ENCODE measurements around the gene SFT2D1. TPM values are rescaled to one million over a fixed set of nuclear protein-coding genes. Genes with fewer than 3 reads are reported as not detected.

The SFT2D1 gene
- total RNA-seq, 1 experiment from 2014 or later: 39.5 TPM

GRCh38 chr6:166381381-166381732 is 39.0 kb upstream of the SFT2D1 start:
- Mint-ChIP-seq H3K4me1 (ENCODE audit: insufficient read depth, unreplicated experiment) (no peaks in the 10 kb centered on the region), H3K4me3 (ENCODE audit: unreplicated experiment) (peak overlapping the region; percentile 85), H3K27me3 (ENCODE audit: insufficient read depth, unreplicated experiment) (no peaks in the 10 kb centered on the region), H3K9me3 (ENCODE audit: unreplicated experiment) (no peaks in the 10 kb centered on the region), H3K27ac (ENCODE audit: low read depth, unreplicated experiment) (peak overlapping the region; percentile 74), H3K36me3 (ENCODE audit: insufficient read depth, unreplicated experiment) (no peaks in the 10 kb centered on the region)
- TF ChIP-seq, protein P1, sequence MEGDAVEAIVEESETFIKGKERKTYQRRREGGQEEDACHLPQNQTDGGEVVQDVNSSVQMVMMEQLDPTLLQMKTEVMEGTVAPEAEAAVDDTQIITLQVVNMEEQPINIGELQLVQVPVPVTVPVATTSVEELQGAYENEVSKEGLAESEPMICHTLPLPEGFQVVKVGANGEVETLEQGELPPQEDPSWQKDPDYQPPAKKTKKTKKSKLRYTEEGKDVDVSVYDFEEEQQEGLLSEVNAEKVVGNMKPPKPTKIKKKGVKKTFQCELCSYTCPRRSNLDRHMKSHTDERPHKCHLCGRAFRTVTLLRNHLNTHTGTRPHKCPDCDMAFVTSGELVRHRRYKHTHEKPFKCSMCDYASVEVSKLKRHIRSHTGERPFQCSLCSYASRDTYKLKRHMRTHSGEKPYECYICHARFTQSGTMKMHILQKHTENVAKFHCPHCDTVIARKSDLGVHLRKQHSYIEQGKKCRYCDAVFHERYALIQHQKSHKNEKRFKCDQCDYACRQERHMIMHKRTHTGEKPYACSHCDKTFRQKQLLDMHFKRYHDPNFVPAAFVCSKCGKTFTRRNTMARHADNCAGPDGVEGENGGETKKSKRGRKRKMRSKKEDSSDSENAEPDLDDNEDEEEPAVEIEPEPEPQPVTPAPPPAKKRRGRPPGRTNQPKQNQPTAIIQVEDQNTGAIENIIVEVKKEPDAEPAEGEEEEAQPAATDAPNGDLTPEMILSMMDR (IDR thresholded peaks at IDR 0.05; ENCODE audit: unreplicated experiment): no peak
- intact Hi-C loops (cut with micrococcal nuclease): loop anchor here (1.0 to 5.0 kb wide), 3 partner anchors 39 to 224 kb away; partner anchors contain the start of gene SFT2D1
- DNase-seq (ENCODE audit: unreplicated experiment): no peak
- CTCF ChIA-PET: interaction anchor here (0.6 to 4.2 kb wide), 24 partner anchors 8 to 268 kb away, joined by 3 to 57 read pairs (median 4); partner anchors contain the start of gene SFT2D1
- POLR2A ChIA-PET: interaction anchor here (0.7 to 4.6 kb wide), 27 partner anchors 9 to 1450 kb away, joined by 3 to 42 read pairs (median 3); partner anchors contain the start of gene SFT2D1
- BruUV-seq (replicated peaks): TSS peak; percentile 47

DNA sequence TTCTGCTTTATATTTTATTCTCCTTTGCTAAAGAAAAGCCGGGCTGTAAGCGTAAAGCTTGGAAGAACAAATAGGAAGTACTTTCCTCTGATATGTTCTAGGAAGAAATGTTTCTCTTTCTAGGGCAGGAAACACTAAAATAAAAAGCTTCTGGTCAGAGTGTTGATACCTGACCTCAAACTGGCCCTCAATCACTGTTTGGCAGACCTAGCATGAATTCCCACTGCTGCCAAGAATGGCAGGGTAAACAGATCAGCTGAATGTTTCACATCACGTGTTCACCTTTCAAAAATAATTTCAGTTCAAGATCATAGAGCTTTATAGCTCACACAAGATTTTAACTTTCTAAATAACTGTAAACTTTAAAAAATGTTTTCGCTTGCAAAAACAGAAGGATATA is 37.5 kb upstream of the SFT2D1 start:
- Mint-ChIP-seq H3K4me1 (ENCODE audit: insufficient read depth, unreplicated experiment) (no peaks in the 10 kb centered on the region), H3K36me3 (ENCODE audit: insufficient read depth, unreplicated experiment) (no peaks in the 10 kb centered on the region), H3K4me3 (ENCODE audit: unreplicated experiment) (no peak overlapping the region), H3K27ac (ENCODE audit: low read depth, unreplicated experiment) (no peak overlapping the region), H3K9me3 (ENCODE audit: unreplicated experiment) (no peaks in the 10 kb centered on the region), H3K27me3 (ENCODE audit: insufficient read depth, unreplicated experiment) (no peaks in the 10 kb centered on the region)
- TF ChIP-seq, protein P1 (IDR thresholded peaks at IDR 0.05; ENCODE audit: unreplicated experiment): no peak
- ChIA-PET CTCF (interaction anchor here (1.0 to 4.2 kb wide), 6 partner anchors 18 to 108 kb away, joined by 3 to 57 read pairs (median 10); partner anchors contain the start of gene SFT2D1), POLR2A (interaction anchor here (0.7 to 4.6 kb wide), 6 partner anchors 12 to 102 kb away, joined by 3 to 42 read pairs (median 4); partner anchors contain the start of gene SFT2D1)
- no peak for DNase-seq (ENCODE audit: unreplicated experiment)
- intact Hi-C loops (cut with micrococcal nuclease): loop anchor here (5.0 kb wide), 1 partner anchor 222 kb away; no protein-coding TSS in a partner anchor
- no TSS peak for BruUV-seq (replicated peaks)

DNA sequence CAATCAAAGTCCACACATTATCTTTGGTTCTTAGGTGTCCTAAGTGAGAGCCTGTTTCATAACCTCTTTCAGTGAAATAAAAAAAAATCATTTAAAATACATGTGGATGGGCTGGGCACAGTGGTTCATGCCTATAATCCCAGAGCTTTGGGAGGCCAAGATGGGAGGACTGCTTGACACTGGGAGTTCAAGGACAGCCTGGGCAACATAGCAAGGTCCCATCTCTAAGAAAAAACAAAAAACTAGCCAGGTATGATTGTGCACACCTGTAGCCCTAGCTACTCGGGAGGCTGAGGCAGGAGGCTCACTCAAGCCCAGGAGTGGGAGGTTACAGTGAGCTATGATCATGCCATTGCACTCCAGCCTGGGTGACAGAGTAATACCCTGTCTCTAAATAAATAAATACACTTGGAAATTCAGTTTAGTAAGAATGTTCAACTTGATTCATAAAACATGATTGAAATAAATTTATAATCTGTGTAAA is 36.8 kb upstream of the SFT2D1 start:
- ChIA-PET POLR2A (interaction anchor here (0.7 to 4.6 kb wide), 5 partner anchors 19 to 102 kb away, joined by 3 to 42 read pairs (median 4); partner anchors contain the start of gene SFT2D1), CTCF (interaction anchor here (0.8 to 4.2 kb wide), 7 partner anchors 18 to 103 kb away, joined by 3 to 57 read pairs (median 5); partner anchors contain the start of gene SFT2D1)
- Mint-ChIP-seq H3K27ac (ENCODE audit: low read depth, unreplicated experiment) (no peak overlapping the region), H3K27me3 (ENCODE audit: insufficient read depth, unreplicated experiment) (no peaks in the 10 kb centered on the region), H3K36me3 (ENCODE audit: insufficient read depth, unreplicated experiment) (no peaks in the 10 kb centered on the region), H3K4me3 (ENCODE audit: unreplicated experiment) (no peak overlapping the region), H3K4me1 (ENCODE audit: insufficient read depth, unreplicated experiment) (no peaks in the 10 kb centered on the region), H3K9me3 (ENCODE audit: unreplicated experiment) (no peaks in the 10 kb centered on the region)
- DNase-seq (ENCODE audit: unreplicated experiment): no peak
- intact Hi-C loops (cut with micrococcal nuclease): no loop called here
- no TSS peak for BruUV-seq (replicated peaks)
- TF ChIP-seq, protein P1 (IDR thresholded peaks at IDR 0.05; ENCODE audit: unreplicated experiment): no peak

DNA sequence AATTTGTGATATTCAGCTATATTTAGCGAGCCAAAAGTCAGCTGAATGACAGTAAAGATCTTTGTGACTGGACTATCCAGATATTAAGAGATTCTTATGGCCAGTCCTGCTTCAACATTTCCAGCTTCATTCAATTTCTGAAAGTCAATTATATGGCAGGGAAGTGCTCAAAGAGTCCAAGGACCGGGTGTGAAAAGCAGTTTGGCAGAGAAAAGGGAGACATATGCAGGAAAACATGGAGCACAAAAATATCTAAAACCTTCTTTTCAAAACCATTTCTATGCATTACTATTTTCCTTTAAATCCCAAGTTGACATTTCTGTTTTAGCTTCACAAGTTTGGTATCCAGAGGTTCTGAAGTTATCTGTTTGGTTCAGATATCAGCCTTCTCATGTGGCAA is 35.4 kb upstream of the SFT2D1 start:
- intact Hi-C loops (cut with micrococcal nuclease): no loop called here
- no peaks in the 10 kb centered on the region for H3K27me3 Mint-ChIP-seq (ENCODE audit: insufficient read depth, unreplicated experiment)
- no peak overlapping the region for H3K4me3 Mint-ChIP-seq (ENCODE audit: unreplicated experiment)
- CTCF ChIA-PET: interaction anchor here (1.2 to 3.7 kb wide), 3 partner anchors 16 to 27 kb away, joined by 4 to 23 read pairs (median 14); no protein-coding TSS in a partner anchor
- no TSS peak for BruUV-seq (replicated peaks)
- H3K36me3 Mint-ChIP-seq (ENCODE audit: insufficient read depth, unreplicated experiment): no peaks in the 10 kb centered on the region
- no peak overlapping the region for H3K27ac Mint-ChIP-seq (ENCODE audit: low read depth, unreplicated experiment)
- POLR2A ChIA-PET: interaction anchor here (0.6 to 4.6 kb wide), 4 partner anchors 11 to 98 kb away, joined by 3 to 42 read pairs (median 5); no protein-coding TSS in a partner anchor
- no peaks in the 10 kb centered on the region for H3K4me1 Mint-ChIP-seq (ENCODE audit: insufficient read depth, unreplicated experiment)
- DNase-seq (ENCODE audit: unreplicated experiment): no peak
- H3K9me3 Mint-ChIP-seq (ENCODE audit: unreplicated experiment): no peaks in the 10 kb centered on the region
- TF ChIP-seq, protein P1 (IDR thresholded peaks at IDR 0.05; ENCODE audit: unreplicated experiment): no peak
